NB4 (cell line): ENCODE measurements around the gene OPCML.

ENCODE experiments used
- DNase-seq: peaks from one replicate; pipeline ENCODE4 v3.0.0; 2010; ENCODE audit warnings: low read depth
- H3K4me3 ChIP-seq: one replicate; pipeline ENCODE4 v1.5.1; 2011; ENCODE audit warnings: mild to moderate bottlenecking, low read depth, low read length, moderate library complexity
- CTCF ChIP-seq: IDR thresholded peaks from one replicate; pipeline ENCODE4 v1.5.1; 2012; ENCODE audit warnings: low read depth, low read length
- MAX ChIP-seq: IDR thresholded peaks from 2 replicates; pipeline ENCODE4 v1.6.1; 2011; ENCODE audit warnings: low read depth, low read length
- MYC ChIP-seq: IDR thresholded peaks from 2 replicates; pipeline ENCODE4 v1.6.1; 2011; ENCODE audit warnings: low read depth, low read length
- POLR2A ChIP-seq: IDR thresholded peaks from 2 replicates; pipeline ENCODE4 v1.6.1; 2011; ENCODE audit warnings: mild to moderate bottlenecking; ENCODE audit not compliant: insufficient read length; ENCODE audit errors: extremely low read depth

OPCML gene

GRCh38 chr11:132670921-132671675 lies 861.2 kb downstream of the OPCML start:
- TF ChIP-seq MYC (no peak), CTCF (no peak), MAX (no peak), POLR2A (no peak)
- H3K4me3 ChIP-seq: no peak overlapping the region
- DNase-seq: no peak

GRCh38 chr11:132669949-132670348 lies 862.4 kb downstream of the OPCML start:
- no peak for DNase-seq
- H3K4me3 ChIP-seq: no peak overlapping the region
- TF ChIP-seq MAX (no peak), CTCF (no peak), MYC (no peak), POLR2A (no peak)

DNA sequence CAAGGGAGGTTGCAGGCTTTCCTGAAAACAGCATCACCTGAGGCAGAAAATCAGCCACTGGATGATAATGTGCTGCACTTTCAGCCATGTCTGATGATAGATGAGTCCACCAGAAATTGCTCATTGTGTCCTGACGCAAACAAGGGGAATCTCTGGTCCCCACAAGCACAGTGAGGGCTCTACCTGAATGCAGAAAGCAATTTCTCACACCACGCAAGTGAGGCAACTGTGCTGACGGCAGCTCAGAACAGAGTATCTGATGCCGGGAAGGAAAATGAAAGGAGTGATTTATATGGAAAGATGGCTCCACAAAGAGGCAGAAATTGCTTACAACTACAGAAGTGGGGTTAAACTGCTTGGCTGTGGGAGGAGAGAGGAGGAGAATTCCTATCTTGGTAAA lies 867.1 kb downstream of the OPCML start:
- no peak overlapping the region for H3K4me3 ChIP-seq
- DNase-seq: no peak
- TF ChIP-seq MYC: no peak
- no peak for TF ChIP-seq MAX
- no peak for TF ChIP-seq POLR2A
- TF ChIP-seq CTCF: no peak

DNA sequence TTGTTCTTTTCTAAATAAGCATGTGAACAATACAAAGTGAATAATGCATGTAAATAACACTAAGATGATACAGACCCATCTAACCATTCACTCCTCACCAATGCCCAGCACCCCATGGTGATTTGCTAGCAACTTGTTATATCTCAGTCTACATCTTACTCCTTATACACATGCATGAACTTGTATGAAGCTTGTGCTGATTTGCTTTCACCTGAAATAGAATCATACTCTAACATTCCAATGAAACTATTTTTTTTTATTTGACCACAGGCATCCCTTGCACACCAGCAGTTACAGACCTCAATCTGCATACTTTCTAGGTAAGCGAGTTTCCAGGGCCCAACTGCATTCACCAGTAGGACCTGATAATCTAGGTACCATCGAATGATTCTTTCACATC lies 873.6 kb downstream of the OPCML start:
- TF ChIP-seq POLR2A (no peak), MAX (no peak), CTCF (no peak), MYC (no peak)
- no peak for DNase-seq
- no peak overlapping the region for H3K4me3 ChIP-seq

GRCh38 chr11:132658004-132658403 lies 874.3 kb downstream of the OPCML start:
- DNase-seq: no peak
- H3K4me3 ChIP-seq: no peak overlapping the region
- TF ChIP-seq MAX (no peak), MYC (no peak), CTCF (no peak), POLR2A (no peak)
